Activated CD4-positive, alpha-beta T cell treated with anti-CD3 and anti-CD28 coated beads for 1 hour (primary cell): Measurements from ENCODE around the gene SFI1.
"Not testable (repeated sequence)": the region's sequence is repeated elsewhere in the genome, so short reads cannot be mapped to it uniquely, and the experiment has no call there.

Experiments
- DNase-seq: peaks from one replicate; pipeline ENCODE4 v3.0.0-alpha.2; 2020

The SFI1 gene

DNA sequence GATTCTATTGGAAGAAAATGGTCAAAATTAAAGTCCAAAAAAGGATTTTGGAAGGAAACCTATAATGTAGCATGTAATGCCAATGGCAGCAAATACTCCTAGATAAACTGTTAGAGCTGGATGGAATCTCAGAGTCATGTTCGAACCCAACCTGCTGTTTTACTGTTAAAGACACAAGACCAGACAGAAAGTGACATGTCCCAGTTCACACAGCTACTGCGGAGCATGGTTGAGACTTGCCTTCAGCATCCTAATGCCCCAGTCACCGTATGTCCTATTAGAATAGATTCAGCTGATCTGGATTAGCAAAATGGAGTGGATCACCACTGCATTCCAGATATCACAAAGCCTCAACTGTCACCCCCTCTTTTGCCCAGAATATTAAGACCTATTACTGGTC is 150.7 kb downstream of the SFI1 start:
- no peak for DNase-seq

DNA sequence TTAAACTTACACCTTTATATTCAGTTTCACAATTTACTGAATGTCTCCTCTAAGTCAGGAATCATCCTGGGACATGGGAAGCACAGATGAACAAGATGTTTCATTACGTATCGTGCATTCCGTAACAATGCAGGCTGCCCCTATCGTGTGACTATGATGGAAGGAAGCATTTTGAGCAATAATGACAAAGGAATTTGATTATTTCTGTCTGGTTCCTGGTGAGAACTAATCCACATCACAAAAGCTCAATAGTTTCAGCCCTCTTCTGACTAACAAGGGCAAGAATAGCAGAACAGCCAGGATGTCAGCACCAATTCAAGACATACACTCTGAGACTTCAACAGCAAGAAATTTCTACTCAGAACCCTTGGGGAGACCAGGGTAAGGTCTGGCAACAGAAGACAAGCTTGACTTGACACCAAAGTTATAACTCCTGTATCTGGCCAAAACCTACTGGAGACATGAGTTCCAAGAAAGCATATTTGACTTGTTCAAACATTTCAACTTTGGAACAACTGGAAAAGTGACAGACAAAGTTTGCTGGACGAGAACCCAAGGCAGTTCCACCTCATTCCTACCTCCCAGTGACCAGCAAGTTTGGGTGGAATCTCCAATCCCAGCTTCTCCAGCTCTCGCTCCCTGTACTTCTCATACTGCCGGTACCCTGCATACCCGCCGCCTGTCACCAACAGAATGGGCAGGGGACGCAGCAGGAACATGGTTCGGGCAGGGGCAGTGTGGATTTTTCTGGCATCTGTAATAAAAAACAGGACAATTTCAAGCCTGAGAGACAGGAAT is 151.4 kb downstream of the SFI1 start:
- DNase-seq, result no peak

DNA sequence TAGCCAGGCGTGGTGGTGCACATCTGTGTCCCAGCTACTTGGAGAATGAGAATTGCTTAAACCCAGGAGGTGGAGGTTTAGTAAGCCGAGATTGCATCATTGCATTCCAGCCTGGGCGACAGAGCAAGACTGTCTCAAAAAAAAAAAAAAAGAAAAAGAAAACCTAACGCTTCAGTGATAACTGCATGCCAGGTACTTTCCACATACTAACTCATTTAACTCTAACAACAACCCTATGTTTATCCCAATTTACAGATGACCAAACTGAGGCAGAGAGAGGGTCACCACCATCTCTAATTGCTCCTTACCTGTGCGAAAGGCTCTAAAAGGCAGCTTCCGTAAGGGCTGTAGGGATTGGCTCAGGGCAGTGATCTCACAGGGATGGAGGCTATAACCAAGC is 154.1 kb downstream of the SFI1 start:
- DNase-seq, result no peak

DNA sequence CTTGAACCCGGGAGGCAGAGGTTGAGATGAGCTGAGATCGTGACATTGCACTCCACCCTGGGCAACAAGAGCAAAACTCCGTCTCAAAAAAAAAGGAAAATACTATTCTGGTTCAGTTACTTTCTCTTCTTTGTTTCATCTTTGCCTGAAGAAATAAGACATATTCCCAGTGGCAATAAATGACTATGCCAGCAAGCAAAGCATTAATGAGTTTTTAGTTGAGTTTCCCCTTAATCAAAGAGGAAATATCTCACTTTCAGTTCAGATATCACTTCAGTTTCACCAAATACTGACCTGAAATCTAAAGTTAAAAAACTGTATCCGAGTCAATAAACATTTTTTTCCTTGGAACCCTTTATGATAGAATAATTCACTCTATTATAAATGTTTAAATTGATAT is 155.3 kb downstream of the SFI1 start:
- no peak for DNase-seq

DNA sequence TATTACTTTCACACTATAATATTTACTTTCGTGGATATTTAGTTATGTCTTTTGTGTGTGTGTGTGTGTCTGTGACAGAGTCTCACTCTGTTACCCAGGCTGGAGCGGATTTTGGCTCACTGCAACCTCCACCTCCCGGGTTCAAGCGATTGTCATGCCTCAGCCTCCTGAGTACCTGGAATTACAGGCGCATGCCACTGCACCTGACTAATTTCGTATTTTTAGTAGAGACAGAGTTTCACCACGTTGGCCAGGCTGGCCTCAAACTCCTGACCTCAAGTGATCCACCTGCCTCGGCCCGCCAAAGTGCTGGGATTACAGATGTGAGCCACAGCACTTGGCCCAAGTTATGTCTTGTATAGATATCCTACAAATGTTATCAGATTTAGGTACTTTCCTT is 155.8 kb downstream of the SFI1 start:
- DNase-seq, result no peak

DNA sequence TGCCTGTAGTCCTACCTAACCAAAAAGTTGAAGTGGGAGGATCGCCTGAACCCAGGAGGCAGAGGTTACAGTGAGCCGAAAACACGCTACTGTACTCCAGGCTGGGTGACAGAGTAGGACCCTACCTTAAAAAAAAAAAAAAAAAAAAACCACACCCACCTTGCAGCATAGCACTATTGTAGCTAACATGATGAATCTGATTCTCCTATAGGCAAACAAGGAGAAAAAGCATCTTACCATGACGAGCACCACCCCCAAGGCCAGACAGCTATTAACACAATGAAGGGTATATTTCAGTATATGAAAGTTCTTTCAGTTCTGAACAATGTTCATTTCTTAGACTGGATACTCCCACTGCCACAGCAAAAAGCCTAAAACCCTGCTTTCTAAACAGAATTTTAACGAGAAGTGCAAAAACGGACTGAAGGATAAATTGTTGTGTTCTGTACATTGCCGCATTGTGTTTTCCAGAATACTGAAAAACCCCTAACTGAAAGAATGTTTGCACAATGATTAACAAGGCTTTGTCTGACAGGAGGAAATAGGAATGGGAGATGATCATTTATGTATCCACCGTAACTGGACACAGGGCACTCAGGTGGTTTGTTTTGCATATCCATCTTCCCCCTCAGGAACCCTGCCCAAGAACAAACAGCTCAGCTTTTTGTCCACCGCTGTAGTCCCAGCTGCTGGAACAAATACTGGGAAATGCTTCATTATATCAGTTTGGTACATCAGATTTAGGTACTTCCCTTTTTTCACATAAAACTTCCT is 156.8 kb downstream of the SFI1 start:
- no peak for DNase-seq

DNA sequence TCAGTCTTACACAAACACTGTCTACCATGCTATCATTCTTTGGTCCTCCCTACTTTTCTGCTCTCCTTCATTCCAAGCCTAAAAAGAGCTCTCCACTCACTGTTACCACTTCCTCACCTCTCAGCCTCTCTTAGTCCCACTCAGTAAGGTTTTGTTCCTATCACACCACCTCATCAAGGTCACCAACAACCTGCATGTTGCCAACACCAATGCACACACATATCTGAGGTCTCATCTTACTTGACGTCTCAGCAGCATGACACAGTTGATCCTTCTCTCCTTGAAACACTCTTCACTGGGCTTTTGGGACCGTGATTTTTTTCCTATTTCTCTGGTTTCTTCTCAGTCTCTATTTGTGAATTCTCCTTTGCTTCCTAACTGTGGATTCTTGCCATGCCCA is 157.6 kb downstream of the SFI1 start:
- no peak for DNase-seq

DNA sequence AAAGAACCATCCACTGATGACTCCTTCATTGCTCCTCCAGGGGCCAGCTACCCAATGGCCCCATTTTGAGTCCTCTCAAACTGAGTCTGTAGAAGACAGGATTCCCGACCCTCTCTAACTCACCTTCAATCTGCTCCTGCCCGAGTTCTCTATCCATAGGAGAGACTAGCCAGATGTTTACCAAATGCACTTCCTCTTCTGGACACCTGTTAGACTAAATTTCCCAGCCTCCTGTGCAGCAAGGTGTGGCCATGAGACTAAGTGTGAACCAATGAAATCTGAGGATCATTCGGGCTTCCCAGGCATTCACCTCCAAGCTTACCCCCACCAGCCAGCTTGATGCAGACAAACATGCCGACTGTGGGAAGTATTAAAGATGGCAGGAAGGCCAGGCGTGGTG is 158.1 kb downstream of the SFI1 start:
- DNase-seq, result no peak

DNA sequence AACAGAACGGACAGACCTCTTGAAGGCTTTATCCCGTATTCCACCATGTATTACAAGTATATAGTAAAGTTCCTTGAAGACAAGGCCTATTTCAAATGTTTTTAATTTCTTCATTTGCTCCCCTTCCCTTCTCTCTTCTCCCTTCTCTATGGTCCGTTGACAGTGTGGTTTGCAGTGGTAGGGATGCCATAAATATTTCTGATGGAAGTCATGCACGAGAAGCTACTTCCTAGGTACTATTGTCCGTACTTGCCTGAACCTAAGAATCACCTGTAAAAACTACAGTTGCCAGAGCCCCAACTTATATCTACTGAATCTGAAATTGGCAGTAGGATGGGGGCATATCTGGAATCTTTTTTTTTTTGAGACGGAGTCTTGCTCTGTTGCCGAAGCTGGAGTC is 162.9 kb downstream of the SFI1 start:
- DNase-seq, result no peak

DNA sequence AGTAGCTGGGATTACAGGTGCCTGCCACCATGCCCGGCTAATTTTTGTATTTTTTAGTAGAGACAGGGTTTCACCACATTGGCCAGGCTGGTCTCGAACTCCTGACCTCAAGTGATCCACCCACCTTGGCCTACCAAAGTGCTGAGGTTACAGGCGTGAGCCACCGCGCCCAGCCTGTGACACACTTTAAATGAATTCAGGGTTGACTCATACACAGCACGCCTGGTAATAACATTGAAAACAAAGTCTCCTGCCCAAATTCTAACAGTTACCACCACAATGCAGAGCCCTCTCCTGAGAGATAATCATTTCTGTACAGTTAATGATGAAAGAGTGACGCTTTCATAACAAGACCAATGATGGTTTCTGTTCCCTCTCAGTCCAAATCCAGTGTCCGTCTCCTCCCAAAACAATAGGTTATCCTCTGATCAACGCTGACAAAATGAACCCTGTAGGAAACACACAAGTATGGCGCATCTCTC is 164.6 kb downstream of the SFI1 start:
- not testable (repeated sequence) for DNase-seq

DNA sequence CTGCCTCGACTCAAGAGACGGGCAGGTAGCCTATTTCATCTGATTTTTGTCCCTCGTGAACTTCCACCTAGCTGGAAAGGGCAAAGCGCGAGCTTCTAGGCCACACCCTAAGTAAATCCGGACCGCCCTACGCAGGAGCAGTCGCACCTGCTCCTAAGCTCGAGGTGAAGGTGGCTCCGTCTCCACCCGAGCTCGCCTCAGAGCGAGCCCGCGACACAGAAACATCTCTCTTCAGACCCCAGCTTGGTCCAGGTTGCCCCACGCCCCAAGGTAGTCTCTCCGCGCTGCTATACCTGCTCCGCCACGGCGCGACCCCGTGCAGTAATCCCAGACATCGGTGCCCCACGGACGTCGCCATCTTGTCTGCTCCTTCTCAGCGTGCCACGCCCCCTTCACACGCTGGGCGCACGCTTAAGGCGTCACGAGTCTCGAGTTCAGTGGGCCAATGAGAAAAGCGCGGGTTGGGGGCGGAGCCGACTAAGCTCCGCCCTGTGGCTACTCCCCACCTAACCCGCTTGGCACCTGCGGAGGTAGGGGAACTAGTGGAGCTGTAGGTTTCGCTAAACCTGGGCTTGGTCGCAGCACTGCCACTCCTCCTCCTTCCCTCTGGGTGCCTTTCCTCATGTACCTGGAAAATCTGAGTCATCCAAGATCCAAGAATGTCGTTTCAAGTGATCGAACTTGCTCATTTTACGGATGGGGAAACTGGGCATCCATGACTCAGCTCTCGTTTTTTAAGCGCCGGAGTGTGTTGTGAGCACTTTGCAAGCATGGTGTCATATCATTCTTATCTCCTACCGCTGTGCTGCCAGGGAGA is 165.7 kb downstream of the SFI1 start, which contains the start of gene PISD:
PISD (minus strand) TSS at position 365 of the 817 bp plus-strand sequence; CDS start at position 358, 7 bp downstream.
- peak; percentile 96 for DNase-seq

DNA sequence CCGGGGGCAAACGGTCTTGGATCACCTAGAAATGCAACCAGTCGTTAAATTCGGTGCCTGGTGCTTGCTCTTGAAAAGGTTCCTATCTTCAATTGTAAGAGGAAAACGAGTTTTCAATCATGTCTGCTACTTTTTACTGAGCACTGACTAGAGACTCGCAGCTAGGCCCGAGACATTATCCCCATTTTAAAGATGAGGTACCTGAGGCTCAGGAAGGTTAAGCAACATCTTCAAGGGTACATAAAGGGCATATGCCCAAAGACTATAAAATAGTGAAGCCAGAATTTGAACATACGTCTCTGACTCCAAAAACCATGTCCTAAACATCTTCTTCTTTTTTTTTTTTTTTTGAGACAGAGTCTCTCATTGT is 166.3 kb downstream of the SFI1 start:
- no peak for DNase-seq
